ENCODE measurements around the gene SIK2.

Gene SIK2

DNA sequence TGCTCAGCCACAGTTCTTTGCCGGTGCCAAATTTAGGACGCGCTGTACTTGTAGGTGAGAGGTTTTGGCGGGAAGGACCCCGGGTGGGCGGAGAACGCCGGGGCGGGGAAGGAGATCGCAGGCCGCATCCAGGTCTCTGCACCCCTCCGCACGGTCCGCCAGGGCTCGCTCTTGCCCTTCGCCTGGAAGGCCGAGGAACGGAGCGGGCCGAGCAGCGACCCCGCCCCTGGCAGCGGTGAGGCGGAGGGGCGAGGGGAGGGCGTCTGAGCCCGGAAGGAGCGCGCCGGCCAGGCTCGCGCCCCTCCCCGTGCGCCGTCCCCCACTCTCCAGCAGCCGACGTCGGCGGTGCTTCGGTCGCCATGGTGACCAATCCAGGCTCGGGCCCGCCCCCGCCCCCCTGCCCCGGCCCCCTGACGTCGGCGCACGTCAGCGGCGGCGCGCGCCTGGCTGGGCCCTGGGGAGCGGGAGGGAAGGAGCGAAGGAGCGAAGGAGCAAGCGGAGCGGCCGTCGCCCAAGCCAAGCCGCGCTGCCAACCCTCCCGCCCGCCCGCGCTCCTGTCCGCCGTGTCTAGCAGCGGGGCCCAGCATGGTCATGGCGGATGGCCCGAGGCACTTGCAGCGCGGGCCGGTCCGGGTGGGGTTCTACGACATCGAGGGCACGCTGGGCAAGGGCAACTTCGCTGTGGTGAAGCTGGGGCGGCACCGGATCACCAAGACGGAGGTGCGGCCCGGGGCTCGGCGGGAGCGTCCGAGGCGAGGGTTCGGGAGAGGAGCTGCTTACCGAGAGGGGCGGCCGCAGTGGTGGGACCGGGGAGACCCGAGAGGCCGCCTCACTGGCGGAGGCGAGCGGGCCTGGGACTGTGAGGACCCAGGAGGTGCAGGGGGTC is at the start of gene SIK2:
TSS of gene SIK2 (plus strand) at position 471 of the 886 bp plus-strand sequence. CDS start at position 586, 115 bp downstream.
- in situ Hi-C loops (cut with MboI; ENCODE audit: low sequenced_read_pairs): loop anchor here (10.0 kb wide), 1 partner anchor 163 kb away; the partner anchor contains the start of gene PPP2R1B

DNA sequence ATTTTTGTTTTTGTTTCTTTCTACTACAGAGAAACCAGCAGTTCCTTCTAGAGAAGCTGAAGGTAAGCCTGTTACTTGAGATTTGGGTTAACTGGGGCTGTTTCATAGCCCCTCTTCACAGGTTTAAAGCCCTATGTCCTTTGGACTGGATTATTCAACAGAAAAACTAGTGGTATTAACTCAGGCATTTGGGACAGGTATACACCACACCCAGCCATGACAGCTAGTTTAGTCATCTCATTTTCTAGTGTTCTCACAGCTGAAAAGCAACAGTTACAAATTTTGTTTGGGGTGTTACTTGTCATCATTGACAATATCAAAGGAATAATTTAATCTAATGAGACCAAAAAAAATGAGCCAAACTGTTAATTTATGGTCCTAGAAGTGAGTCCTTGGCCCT is 47.7 kb upstream of the SIK2 start:
- in situ Hi-C loops (cut with MboI; ENCODE audit: low sequenced_read_pairs): no loop called here

DNA sequence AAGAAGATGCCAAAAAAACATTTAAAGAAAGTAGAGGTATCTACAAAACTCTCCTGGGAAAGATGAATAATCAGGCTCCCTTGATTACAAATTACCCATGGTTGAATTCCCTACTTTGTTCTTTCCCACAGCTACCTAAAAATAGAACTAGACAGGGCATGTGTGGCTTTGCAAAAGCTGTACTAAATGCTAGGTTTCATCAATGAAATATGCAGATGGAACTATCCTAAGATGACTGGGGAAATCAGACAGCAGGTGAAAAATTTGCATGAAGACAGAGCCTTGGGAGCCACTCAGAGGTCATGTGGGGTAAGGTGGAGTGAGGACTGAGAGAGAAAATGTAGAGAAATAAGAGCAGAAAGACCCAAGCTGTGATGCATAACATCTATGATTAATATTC is 47.0 kb upstream of the SIK2 start:
- in situ Hi-C loops (cut with MboI; ENCODE audit: low sequenced_read_pairs): no loop called here

DNA sequence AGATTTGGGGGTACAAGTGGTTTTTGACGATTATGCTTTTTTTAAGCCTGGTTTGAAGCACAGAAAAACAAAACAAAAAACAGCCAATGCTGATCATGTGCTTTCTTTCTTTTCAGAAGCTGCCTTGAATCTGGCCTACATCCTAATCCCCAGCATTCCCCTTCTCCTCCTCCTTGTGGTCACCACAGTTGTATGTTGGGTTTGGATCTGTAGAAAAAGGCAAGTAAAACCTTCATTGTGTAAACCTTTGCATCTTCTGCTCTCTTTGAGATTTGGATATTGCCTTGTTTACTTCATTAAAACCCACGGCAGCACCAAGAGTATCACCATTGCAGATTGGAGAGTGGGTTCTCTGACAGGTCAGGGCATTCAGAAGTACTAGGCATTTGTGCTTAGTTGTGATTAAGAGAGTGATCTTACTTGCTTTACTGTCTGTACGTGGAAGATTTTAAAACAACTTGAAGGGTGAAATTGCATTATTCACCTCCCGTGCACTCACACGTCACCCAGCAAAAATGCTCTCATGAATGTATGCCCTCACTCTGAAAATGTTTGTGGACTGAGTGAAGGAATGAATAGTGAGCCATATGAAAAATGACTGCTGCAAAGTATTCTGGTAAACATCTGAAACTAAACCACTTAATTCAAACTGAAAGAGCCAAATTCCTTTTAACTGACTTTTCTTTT is 44.7 kb upstream of the SIK2 start:
- in situ Hi-C loops (cut with MboI; ENCODE audit: low sequenced_read_pairs): no loop called here

DNA sequence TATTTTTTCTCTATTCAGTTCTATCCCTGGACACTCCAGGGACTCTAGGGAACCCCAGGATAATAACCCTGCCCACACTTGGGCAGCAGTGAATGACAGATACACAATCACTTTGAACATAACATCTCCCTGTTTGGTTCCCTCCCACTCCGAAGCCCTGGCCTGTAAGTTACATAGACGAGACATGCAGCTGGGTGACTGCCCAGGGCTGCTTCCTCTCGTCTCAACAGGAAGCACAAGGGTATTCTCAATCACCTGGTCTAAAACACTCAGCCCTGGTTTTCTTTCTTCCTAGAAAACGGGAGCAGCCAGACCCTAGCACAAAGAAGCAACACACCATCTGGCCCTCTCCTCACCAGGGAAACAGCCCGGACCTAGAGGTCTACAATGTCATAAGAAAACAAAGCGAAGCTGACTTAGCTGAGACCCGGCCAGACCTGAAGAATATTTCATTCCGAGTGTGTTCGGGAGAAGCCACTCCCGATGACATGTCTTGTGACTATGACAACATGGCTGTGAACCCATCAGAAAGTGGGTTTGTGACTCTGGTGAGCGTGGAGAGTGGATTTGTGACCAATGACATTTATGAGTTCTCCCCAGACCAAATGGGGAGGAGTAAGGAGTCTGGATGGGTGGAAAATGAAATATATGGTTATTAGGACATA is 42.3 kb upstream of the SIK2 start:
- in situ Hi-C loops (cut with MboI; ENCODE audit: low sequenced_read_pairs): no loop called here

DNA sequence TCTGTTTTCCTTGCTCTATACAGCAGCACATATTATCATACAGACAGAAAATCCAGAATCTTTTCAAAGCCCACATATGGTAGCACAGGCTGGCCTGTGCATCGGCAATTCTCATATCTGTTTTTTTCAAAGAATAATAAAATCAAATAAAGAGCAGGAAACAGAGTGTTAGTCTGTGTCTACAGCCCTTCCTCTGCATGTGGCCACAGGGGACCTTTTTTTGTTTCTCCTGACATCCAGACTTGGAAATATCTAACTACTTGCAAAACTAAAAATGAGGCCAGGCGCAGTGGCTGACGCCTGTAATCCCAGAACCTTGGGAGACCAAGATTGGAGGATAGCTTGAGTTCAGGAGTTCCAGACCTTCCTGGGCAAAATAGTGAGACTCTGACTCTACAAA is 41.4 kb upstream of the SIK2 start:
- in situ Hi-C loops (cut with MboI; ENCODE audit: low sequenced_read_pairs): no loop called here

DNA sequence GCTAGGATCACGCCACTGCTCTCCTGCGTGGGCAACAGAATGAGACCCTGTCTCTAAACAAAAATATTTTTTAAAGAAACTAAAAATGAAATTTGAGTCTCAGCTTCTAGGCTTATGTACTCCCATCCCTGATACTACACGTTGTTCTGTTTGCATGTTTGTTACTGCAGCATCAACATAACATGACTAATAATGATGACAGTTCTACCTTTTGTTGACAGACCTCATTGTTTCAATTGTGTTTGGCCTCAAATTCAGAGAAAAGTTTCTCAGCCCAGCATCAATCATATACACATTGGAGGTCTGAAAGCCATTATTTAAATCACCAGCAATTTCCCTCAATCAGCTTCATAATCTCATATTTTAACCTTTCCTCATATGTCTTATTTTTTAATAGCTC is 40.9 kb upstream of the SIK2 start:
- in situ Hi-C loops (cut with MboI; ENCODE audit: low sequenced_read_pairs): no loop called here

DNA sequence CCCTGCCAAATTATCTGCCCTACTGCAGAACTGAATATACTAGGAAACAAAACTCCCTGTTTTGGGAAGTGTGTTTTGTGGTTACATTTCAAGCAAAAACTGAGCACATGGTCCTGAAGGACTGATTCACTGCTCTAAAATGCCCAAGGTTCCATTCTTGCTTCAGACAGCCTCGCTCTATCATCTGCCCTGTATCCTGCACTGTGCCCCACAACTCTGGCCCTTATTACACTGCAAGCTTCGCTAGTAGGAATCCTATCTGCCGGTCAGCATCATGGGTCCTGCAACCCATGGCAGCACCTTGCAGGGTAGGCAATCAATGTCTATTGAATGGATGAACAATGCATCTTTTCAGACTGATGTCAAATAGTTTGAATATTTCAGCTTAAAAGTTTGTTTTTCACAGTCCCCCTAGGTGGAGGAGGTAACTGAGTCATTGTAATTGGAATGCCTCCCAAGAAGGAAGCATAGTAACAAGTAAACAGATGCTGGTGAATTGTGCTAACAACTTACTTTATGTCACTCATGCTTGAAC is 40.4 kb upstream of the SIK2 start:
- in situ Hi-C loops (cut with MboI; ENCODE audit: low sequenced_read_pairs): no loop called here

DNA sequence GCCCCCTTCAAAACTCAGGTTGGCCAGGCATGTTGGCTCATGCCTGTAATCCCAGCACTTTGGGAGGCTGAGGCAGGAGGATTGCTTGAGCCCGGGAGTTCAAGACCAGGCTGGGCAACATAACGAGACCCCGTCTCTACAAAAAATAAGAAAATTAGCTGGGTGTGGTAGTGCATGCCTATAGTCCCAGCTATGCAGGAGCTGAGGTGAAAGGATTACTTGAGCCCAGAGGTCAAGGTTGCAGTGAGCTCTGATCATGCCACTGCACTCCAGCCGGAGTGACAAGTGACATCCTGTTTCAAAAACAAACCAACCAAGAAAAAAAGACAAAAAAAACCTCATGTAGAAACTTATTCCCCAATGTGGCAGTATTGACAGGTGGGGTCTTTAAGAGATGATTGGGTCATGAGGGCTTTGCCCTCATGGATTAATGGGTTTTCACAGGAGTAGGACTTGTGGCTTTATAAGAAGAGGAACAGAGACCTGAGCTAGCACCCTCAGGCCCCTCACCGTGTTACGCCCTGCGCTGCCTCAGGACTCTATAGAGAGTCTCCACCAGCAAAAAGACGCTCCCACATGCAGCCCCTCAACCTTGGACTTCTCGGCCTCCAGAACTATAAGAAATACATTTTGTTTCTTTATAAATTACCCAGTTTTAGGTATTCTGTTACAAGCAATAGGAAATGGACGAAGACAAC is 39.4 kb upstream of the SIK2 start:
- in situ Hi-C loops (cut with MboI; ENCODE audit: low sequenced_read_pairs): no loop called here

DNA sequence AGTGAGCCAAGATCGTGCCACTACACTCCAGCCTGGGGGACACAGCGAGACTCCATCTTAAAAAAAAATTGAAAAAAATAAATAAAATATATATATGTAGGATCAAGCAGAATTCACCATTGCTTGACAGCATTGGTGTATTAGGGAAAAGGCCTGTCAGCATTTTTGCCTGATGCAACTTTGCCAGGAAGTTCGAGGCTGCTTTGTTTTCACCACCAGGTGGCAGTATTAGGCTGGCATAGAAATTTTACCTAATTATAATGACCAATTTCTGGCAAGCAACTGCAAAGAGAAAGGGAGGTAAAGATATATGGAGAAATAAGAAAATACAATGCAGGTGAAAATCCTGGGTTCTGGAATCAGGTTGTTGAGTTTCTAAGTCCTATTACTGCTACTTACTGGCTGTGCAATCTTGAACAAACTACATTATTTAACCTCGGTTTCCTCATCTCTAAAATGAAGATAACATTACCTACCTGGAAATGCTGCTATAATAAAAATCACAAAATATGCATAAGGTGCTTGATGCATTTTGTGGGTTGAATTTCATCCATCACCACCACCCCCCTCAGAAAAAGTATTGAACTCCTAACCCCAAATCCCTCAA is 37.0 kb upstream of the SIK2 start:
- in situ Hi-C loops (cut with MboI; ENCODE audit: low sequenced_read_pairs): no loop called here

DNA sequence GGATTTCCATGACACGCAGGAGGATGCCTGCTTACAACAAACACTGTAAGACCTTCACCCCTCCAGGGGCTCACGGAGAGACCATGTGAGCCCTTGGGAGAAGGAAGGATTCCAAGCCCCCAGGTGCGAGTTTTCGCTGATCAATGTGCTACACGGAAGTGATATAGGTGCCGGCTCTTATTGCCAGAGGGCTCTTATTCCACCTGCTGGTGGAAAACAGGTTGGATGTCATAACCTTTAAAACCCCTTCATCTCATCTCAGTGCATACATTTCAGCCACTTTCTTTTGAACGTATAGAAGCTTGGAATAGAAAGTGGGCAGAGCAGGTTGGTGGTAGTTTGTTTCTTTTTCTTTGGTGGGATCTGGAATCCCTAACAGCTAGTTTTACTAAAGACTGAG is 35.9 kb upstream of the SIK2 start:
- in situ Hi-C loops (cut with MboI; ENCODE audit: low sequenced_read_pairs): no loop called here

DNA sequence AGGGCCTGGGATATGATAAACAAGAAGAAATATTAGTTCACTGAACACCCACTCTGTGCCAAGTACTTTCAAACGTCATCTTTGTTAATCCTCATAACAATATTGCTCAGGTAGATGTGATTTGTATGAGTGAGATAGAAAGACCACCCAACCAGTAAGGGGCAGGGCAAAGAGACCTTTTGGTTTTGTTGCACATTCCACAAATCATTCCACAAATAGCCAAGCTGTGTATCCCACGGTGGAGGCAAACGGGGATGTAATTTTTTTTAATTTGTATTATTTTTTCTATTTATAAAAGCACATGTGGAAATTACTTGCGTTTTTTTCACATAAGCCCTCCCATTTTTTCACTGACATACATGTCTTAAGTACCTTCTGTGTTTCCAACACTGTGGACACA is 32.8 kb upstream of the SIK2 start:
- in situ Hi-C loops (cut with MboI; ENCODE audit: low sequenced_read_pairs): no loop called here

DNA sequence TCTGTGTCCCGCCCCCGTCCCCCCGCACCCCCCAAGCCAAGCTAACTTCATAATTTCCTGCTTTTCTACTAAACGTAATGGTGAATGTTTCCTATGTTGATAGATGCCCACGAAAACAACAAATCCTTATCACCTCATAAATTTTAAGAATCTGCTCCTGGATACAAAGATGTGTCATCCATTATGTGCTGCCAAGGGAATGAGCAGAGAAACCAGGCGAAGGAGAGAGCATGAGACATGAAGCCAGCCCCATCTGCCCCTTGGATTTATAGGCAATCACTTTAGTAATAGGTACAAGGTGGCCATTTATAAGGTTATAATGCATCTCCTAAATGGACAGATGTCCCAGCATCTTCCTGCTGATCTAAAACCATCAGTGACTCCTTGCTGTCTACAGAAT is 31.5 kb upstream of the SIK2 start:
- in situ Hi-C loops (cut with MboI; ENCODE audit: low sequenced_read_pairs): no loop called here

DNA sequence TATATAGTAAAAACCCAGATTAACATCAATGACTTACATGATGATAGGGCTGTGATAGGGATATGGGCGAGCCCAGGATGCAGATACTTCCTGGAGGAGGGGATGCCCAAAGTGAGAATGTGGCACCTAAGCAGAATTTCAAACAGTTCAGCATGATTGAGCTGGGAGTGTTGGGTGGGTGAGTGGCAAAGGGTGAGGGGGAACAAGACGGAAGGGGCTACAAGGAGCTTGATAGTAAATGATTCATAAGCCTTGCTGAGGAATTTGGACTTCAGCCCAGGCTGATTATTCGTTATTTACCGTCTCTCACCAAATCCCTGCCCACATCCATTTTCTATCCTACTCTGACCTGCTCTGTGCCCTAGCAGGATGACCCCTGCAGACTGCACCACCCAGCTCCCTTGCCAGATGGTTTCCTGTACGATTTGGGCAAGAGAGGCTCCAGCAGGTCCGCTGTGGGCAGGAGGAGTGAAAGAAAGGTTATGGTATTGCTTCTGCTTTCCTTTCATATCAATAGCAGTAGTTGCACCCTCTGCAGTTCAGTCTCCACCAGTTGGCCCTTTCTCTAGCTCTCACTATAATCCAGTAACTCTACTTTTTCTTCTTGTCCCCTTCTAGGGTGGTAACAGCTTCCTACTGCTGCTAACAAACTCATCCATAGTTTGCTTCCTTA is 30.3 kb upstream of the SIK2 start:
- in situ Hi-C loops (cut with MboI; ENCODE audit: low sequenced_read_pairs): no loop called here

DNA sequence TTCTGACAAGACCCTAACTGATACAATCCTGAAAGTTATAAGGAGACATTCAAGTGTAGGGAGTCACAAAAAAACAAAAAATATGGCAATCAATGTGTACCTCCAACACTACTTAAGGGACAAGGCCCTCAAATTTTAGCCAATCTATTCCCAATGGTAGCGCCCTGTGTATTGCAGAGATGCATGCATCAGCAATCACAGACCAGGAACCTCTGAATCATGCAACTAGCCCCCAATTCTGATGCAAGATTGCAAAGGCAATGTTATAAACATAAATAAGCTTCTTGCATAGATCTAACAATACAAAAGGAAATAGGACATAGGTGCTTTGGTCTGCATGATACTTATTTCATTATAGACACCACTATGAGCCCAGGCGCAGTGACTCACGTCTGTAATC is 29.7 kb upstream of the SIK2 start:
- in situ Hi-C loops (cut with MboI; ENCODE audit: low sequenced_read_pairs): no loop called here

DNA sequence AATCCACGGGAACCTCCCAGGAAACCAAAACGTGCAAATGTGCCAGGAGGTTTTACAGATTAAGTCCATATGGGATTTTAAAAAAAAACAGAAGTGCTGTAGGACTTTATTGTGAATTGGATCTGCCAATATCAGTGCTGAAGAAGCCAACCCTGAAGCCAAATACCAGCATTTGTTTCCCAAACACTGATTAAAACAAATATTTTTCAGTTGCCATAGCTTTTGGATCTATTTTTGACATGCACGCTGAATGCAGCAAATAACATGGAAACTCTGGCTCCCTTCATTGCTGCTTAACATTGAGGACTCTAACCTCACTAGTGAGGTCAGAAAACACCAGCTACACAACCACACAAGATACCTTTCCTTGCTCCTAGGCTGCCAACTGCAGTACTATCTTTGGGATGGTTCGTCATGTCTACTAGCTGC is 28.4 kb upstream of the SIK2 start:
- in situ Hi-C loops (cut with MboI; ENCODE audit: low sequenced_read_pairs): no loop called here

DNA sequence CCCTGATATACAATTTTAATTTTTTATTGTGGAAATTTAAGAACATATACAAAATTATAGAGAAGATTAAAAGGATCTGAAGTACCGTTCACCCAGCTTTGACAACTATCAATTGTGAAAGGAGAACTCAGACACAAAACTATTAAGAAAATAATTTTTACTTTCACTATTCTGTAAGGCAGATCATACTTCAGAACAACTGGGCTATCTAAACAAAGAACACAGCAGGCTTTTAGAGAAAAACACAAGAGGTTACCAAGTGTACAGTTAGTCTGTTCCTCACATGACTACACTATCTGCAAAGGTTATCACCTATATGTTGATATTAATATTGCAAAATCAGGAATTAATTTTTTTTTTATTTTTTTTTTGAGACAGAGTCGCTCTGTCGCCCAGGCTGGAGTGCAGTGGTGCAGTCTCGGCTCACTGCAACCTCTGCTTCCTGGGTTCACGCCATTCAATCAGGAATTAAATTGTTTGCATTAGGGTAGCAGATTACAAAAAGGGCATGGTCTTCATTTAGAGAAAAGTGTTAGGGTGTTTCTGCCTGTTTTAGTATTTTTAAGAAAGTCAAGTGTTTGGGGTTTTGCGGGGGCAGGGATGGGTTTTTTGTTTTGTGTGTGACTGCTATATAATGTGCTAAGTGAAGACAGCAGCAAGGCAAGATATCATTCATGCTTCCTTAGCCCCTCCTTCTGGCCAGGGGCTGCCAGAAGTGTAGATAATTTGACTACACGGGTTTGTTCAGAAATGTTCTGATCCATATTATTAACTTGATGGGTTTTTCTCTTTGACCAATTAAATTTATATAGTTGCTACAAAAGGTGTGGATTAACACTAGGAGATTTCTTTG is 27.6 kb upstream of the SIK2 start:
- in situ Hi-C loops (cut with MboI; ENCODE audit: low sequenced_read_pairs): no loop called here

DNA sequence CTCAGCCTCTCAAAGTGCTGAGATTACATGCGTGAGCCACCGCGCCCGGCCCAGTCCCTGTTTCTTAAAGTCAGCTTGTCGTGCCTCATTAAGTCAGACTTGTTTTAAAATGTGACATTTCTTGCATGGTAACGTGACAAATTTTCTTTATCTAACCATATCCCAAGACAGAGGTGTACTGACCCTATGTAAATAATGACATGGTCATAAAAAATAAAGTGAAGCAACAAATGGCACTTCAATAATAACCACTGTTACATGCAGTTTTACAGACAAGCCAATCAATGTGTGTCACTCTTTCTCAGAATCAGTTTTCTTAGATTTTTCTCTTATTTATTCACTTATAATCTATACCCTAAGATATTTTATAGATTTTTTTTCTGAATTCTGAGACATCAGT is 26.5 kb upstream of the SIK2 start:
- in situ Hi-C loops (cut with MboI; ENCODE audit: low sequenced_read_pairs): no loop called here

DNA sequence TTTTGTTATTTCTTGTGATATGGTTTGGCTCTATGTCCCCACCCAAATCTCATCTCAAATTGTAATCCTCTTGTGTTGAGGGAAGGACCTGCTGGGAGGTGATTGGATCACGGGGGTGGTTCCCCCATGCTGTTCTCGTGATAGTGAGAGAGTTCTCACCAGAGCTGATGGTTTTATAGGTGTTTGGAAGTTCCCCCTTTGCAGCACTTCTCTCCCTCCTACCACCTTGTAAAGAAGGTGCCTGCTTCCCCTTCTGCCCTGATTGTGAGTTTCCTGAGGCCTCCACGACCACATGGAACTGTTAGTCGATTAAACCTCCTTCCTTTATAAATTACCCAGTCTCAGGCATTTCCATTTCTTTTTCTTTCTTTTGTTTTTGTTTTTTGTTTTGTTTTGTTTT is 24.4 kb upstream of the SIK2 start:
- in situ Hi-C loops (cut with MboI; ENCODE audit: low sequenced_read_pairs): no loop called here
